Measurements from ENCODE around the gene QTRT2. TPM values are rescaled to one million over a fixed set of nuclear protein-coding genes. Genes with fewer than 3 reads are reported as not detected.
A peak's percentile ranks its signal among the peaks of the same experiment; 100 is the strongest.

Gene QTRT2
- total and polyA plus RNA-seq, 10 of the 15 experiments (the other 5 are each of a cell fraction or from before 2014, with no cell fraction given), result 17.8 to 42.3 (median 28.7) TPM

- TF ChIP-seq NR2F1 (conservative IDR thresholded peaks at IDR 0.05), result no peak
Measured at GRCh38 chr3:114052216-114052615, 4.3 kb upstream of the QTRT2 start (continued).

DNA sequence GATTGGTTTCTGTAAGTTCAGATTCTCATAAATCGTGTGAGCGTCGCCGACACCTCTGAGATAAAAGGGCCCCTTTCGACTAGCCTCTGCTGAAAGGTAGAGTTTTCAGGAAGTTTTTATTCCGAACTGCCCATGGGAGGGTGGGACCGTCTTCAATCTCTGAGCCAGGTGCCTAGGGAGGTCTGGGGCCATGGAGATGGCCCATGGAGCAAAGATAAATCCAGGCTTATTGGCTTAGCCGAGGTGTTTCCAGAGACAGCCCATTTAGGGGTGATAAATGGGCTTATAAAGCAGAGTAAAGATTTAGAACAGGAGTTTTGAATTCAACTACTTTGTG lies 442 bp downstream of the QTRT2 start:
- H3K27ac ChIP-seq (ENCODE audit: control insufficient read depth, insufficient read depth), result peak overlapping the region; percentile 72
- peak overlapping the region; percentile 45 for H3K4me2 ChIP-seq (ENCODE audit: control insufficient read depth, insufficient read depth)
- WGBS (ENCODE audit: insufficient coverage, insufficient replicate concordance, low lambda C conversion rate, missing lambda C conversion rate), result 2% methylated on average over 8 of the region's 8 CpGs
- H2AFZ ChIP-seq (ENCODE audit: control insufficient read depth, low read depth, low read length), result peak overlapping the region; percentile 92
- POLR2A ChIA-PET, result no interaction called here
- RAD21 ChIA-PET (ENCODE audit: unreplicated experiment), result no interaction called here
- DNase-seq (ENCODE audit: low read depth, low spot score) (no peak), ATAC-seq (peak; percentile 33), FAIRE-seq (no peak)
- peak overlapping the region; percentile 92 for H3K4me3 ChIP-seq
- TSS peak; percentile 72 for BruUV-seq (replicated peaks)
- H3K79me2 ChIP-seq (ENCODE audit: control insufficient read depth, insufficient read depth, low read length), result peaks cover 41% of the 10 kb centered on the region
- intact Hi-C loops (cut with micrococcal nuclease; ENCODE audit: unreplicated experiment) (loop anchor here (5.0 to 10.0 kb wide), 2 partner anchors 110 to 212 kb away; partner anchors contain the start of gene ZDHHC23), in situ Hi-C loops (cut with MboI) (no loop called here)
- TF ChIP-seq PML (IDR thresholded peaks at IDR 0.05; ENCODE audit: low read length) (0 out of 2 replicates have a peak, but pooled peaks have one; percentile 5), CEBPZ (IDR thresholded peaks at IDR 0.05; ENCODE audit: low read depth, low read length) (no peak), ZNF207 (IDR thresholded peaks at IDR 0.05; ENCODE audit: borderline replicate concordance) (no peak), TCF7 (IDR thresholded peaks at IDR 0.05; ENCODE audit: borderline replicate concordance) (no peak)
- no peaks in the 10 kb centered on the region for H3K27me3 ChIP-seq (replicated peaks in 1 of 2; ENCODE audit: control insufficient read depth in 2 of 2, insufficient read depth in 2 of 2, low read length in 1 of 2)
- SMC1A ChIA-PET (ENCODE audit: uncharacterized antibody, unreplicated experiment), result interaction anchor here (0.8 to 1.0 kb wide), 2 partner anchors 11 to 15 kb away, joined by 3 read pairs; no protein-coding TSS in a partner anchor
- CTCF ChIA-PET, result interaction anchor here (0.6 to 1.1 kb wide), 2 partner anchors 311 to 410 kb away, joined by 3 to 4 read pairs; partner anchors contain the start of gene NAA50
- no peaks in the 10 kb centered on the region for H4K20me1 ChIP-seq (ENCODE audit: control insufficient read depth, insufficient read depth)
- H3K9me3 ChIP-seq (replicated peaks; ENCODE audit: control insufficient read depth, insufficient read depth, low read length), result no peaks in the 10 kb centered on the region
- H3K36me3 ChIP-seq (ENCODE audit: control insufficient read depth in 2 of 2, insufficient read depth in 2 of 2, low read length in 1 of 2), result no peaks in the 10 kb centered on the region
- 0 out of 2 replicates have a peak, but pooled peaks cover 2% of the 10 kb centered on the region for H3K4me1 ChIP-seq (ENCODE audit: control insufficient read depth, insufficient read depth, low read length)
- H3K9ac ChIP-seq (ENCODE audit: control insufficient read depth, insufficient read depth, low read length), result peak overlapping the region; percentile 79

Measured in GM12878 (cell line).